Heart left ventricle (tissue), 16 donors: ENCODE data around the gene THADA. TPM values are rescaled to one million over a fixed set of nuclear protein-coding genes. Genes with fewer than 3 reads are reported as not detected.

ENCODE experiments used
- ATAC-seq, 4 donors: fragments of 200-7000 bp; cut with Tn5 transposase; one replicate each; pipeline ENCODE4 v1.9.1; 2020 to 2022; ENCODE audit warnings: moderate library complexity in 4 of 4, mild to moderate bottlenecking in 3 of 4, moderate number of reproducible peaks in 1 of 4
- DNase-seq, 5 donors: peaks; one replicate each; pipeline ENCODE4 v3.0.0-alpha.2; 2020
- H3K27ac ChIP-seq, 12 donors: fragments of 200-600 bp; sonication (generic) in 4 of 12; one replicate each; pipeline versions ENCODE4 v1.5.0 to v1.8.0; 2016 to 2022; ENCODE audit warnings: mild to moderate bottlenecking in 2 of 12
- H3K27me3 ChIP-seq, 9 donors: fragments of 200-600 bp; sonication (generic) in 2 of 9; one replicate each; pipeline versions ENCODE4 v1.5.1 to v1.8.0; 2016 to 2022; ENCODE audit warnings: mild to moderate bottlenecking in 3 of 9
- H3K36me3 ChIP-seq, 9 donors: fragments of 200-600 bp; sonication (generic) in 2 of 9; one replicate each; pipeline versions ENCODE4 v1.5.0 to v1.8.0; 2018 to 2022; ENCODE audit warnings: mild to moderate bottlenecking in 2 of 9
- H3K4me1 ChIP-seq, 12 donors: fragments of 200-600 bp; sonication (generic) in 4 of 12; one replicate each; pipeline versions ENCODE4 v1.5.0 to v1.8.0; 2016 to 2022; ENCODE audit warnings: mild to moderate bottlenecking in 3 of 12
- H3K4me3 ChIP-seq, 12 donors: fragments of 200-600 bp; sonication (generic) in 4 of 12; one replicate each; pipeline versions ENCODE4 v1.5.0 to v1.8.0; 2017 to 2022; ENCODE audit warnings: mild to moderate bottlenecking in 9 of 12, moderate library complexity in 4 of 12
- H3K9me3 ChIP-seq, 12 donors: fragments of 200-600 bp; sonication (generic) in 4 of 12; one replicate each; pipeline versions ENCODE4 v1.5.0 to v1.8.0; 2016 to 2022; ENCODE audit warnings: mild to moderate bottlenecking in 1 of 12
- CTCF ChIP-seq, 12 donors: fragments of 200-600 bp; sonication (generic) in 4 of 12; IDR thresholded peaks; one replicate each; pipeline versions ENCODE4 v1.5.0 to v1.8.0; 2018 to 2022; ENCODE audit warnings: antibody characterized with exemption in 12 of 12, mild to moderate bottlenecking in 5 of 12
- POLR2A ChIP-seq, 2 donors: fragments of 450-650 bp; IDR thresholded peaks; one replicate each; pipeline ENCODE4 v1.6.1; 2017; ENCODE audit warnings: antibody characterized with exemption in 2 of 2, mild to moderate bottlenecking in 2 of 2, moderate library complexity in 2 of 2
- WGBS, 4 donors: extraction: QIAGEN DNeasy Blood & Tissue Kit in 2 of 4; methylation state at CpG; one replicate each; pipeline versions ENCODE4 v1.1.5 to v1.1.7; 2013 to 2018; 5-methylcytosine and 5-hydroxymethylcytosine counted together
- intact Hi-C, 10 donors: fragments of 100-400 bp; cut with DNase I; formaldehyde crosslinking; loops; one replicate each; pipeline versions ENCODE4 v1.11.1 to v1.14.2; 2022
- polyA plus RNA-seq, 2 donors: library from polyadenylated mRNA; stranded (reverse); fragments of 200-250 nt; gene quantifications; one replicate each; pipeline ENCODE4 v1.2.3, GENCODE V29; 2013
- total RNA-seq, 9 donors: library from RNA; depleted of rRNA in 2 of 9; stranded (reverse); fragments of >200 nt in 2 of 9; fragmentation: NEBNext Ultra II Directional in 3 of 9; extraction: Animal tissue kit (Norgen Biotek cat#: 25700) in 3 of 9; gene quantifications; one replicate each; pipeline versions ENCODE4 v1.1.0 to v1.2.4, GENCODE V29; 2016 to 2023
- donor health status: ischemic (EF 13 %, LVEDD 7.1; RV severe dilation, severe dysfunction).
- donor health status: healthy with polysubstance abuse.
- donor health status: DM: no; HTN: yes; CAD: no.
- donor health status: DM: no; HTN: no; CAD: no.
- donor health status: ischemic (EF 25% LVEDD 6.9; RV normal size, moderate dysfunction).
- donor health status: ischemic (EF 25% LVEDD 5.7; RV mildly dilated, moderate dysfunction).
- donor health status: healthy.
- donor health status: DM: yes; HTN: yes; CAD: no.
- donor health status: ischemic (EF 35%, LVEDD 5.7; RV mildly dilated, moderate dysfunction).
- donor health status: nonischemic (EF 11% LVEDD 7.7; RV severe dilation, severe dysfunction).
- donor health status: DM: yes; HTN: yes; CAD: no.
- donor health status: PGD.
- donor health status: ischemic (EF 29% LVEDD 5.4; RV normal size, mild dysfunction).
- donor health status: nonischemic (EF 23%, LVEDD 6.1; RV moderate dilation, normal function).

Gene THADA
- total and polyA plus RNA-seq, 11 donors, result 6.8 to 21.4 (median 13.0) TPM

DNA sequence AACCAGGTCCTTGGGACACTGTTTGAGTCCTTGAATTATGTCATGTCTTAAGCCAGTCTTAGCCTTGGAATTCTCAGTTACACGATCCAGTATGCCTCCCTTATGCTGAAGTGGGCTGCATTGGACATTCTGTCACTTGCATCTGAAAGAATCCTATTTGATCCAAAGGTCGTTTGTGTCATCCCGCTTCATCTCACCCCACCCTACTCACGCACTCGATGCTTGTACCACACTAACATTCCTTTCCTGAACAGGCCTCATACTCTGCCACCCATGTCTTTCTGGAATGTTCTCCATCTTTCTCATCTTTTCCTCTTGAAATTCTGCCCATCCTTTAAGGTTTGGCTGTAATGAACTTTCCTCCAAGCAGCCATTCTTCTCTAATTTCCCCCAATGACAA, 341.5 kb downstream of the THADA start:
- H3K36me3 ChIP-seq, result peaks cover 0 to 4% (median 0%) of the 10 kb centered on the region in 9 donors
- H3K4me3 ChIP-seq, result no peak overlapping the region
- no peaks in the 10 kb centered on the region for H3K9me3 ChIP-seq
- DNase-seq, result no peak
- ATAC-seq, result no peak
- H3K27ac ChIP-seq, result no peak overlapping the region
- no peak for TF ChIP-seq CTCF (IDR thresholded peaks at IDR 0.05)
- TF ChIP-seq POLR2A (IDR thresholded peaks at IDR 0.05), result no peak
- peaks cover 0 to 30% (median 16%) of the 10 kb centered on the region in 12 donors for H3K4me1 ChIP-seq
- H3K27me3 ChIP-seq, result no peaks in the 10 kb centered on the region
- intact Hi-C loops, result no loop called here
- 89 to 94% (median 92%) methylated on average over 5 of the region's 5 CpGs for WGBS, 4 donors

- intact Hi-C loops, result no loop called here
- TF ChIP-seq POLR2A (IDR thresholded peaks at IDR 0.05) (no peak), CTCF (IDR thresholded peaks at IDR 0.05) (no peak)
These were observed 344.6 kb downstream of the THADA start for GRCh38 chr2:43251171-43251731.

DNA sequence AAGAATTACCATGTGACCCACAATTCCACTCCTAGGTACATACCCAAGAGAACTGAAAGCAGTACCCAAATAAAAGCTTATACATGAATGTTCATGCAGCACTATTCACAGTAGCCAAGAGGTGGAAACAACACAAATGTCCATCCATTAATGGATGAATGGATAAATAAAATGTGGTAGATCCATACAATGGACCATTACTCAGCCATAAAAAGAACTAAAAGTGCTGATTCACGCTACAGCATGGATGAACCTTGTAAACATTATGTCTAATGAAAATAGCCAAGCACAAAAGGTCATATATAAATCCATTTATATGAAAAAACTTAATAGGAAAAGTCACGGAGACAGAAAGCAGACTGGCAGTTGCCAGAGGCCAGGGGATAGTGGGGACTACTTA, 345.8 kb downstream of the THADA start:
- TF ChIP-seq POLR2A (IDR thresholded peaks at IDR 0.05), result no peak
- TF ChIP-seq CTCF (IDR thresholded peaks at IDR 0.05), result no peak
- intact Hi-C loops, result no loop called here
- DNase-seq (no peak), ATAC-seq (no peak)
- H3K4me3 ChIP-seq, result no peak overlapping the region
- no peaks in the 10 kb centered on the region for H3K36me3 ChIP-seq
- peaks cover 0 to 18% (median 12%) of the 10 kb centered on the region in 12 donors for H3K4me1 ChIP-seq
- no peaks in the 10 kb centered on the region for H3K9me3 ChIP-seq
- no peaks in the 10 kb centered on the region for H3K27me3 ChIP-seq
- H3K27ac ChIP-seq, result peak overlapping the region in 1 of 12 donors; percentile 86
- WGBS, 4 donors, result 93 to 99% (median 98%) methylated on average over 2 of the region's 2 CpGs

More at GRCh38 chr2:43251171-43251731, 344.6 kb downstream of the THADA start:
- Histone ChIP-seq H3K36me3 (no peaks in the 10 kb centered on the region), H3K4me3 (no peak overlapping the region), H3K27me3 (no peaks in the 10 kb centered on the region), H3K4me1 (peaks cover 0 to 25% (median 16%) of the 10 kb centered on the region in 12 donors), H3K27ac (peak overlapping the region in 11 of 12 donors; percentile 38 to 90 (median 73)), H3K9me3 (no peaks in the 10 kb centered on the region)
- DNase-seq, result no peak
- WGBS, 4 donors, result 40 to 56% (median 47%) methylated on average over 5 of the region's 5 CpGs
- ATAC-seq, result peak in 3 of 4 donors; percentile 69 to 85 (median 82)

DNA sequence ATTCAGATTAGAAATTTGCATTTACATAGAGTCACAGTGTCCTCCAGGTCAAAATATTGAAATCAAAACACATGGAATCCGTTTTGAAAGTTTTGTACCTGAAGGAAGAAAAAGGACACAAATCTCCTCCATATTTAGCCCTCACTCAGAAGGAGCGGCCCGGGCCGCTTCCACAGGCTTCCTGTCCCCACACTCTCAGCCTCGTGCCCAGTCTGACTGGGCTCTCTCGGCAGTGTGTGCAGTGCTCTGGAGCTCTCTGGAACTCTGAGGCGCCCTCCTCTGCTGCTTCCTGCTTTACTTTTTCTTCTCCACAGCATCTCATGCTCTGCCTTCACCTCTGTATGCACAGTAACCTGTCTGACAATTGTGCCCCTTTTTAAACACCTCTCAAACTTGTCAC, 347.2 kb downstream of the THADA start:
- H3K4me3 ChIP-seq, result no peak overlapping the region
- peaks cover 0 to 5% (median 0%) of the 10 kb centered on the region in 9 donors for H3K36me3 ChIP-seq
- ATAC-seq (no peak), DNase-seq (no peak)
- H3K4me1 ChIP-seq, result peaks cover 0 to 22% (median 11%) of the 10 kb centered on the region in 12 donors
- no peaks in the 10 kb centered on the region for H3K9me3 ChIP-seq
- TF ChIP-seq POLR2A (IDR thresholded peaks at IDR 0.05) (no peak), CTCF (IDR thresholded peaks at IDR 0.05) (no peak)
- H3K27me3 ChIP-seq, result no peaks in the 10 kb centered on the region
- intact Hi-C loops, result no loop called here
- H3K27ac ChIP-seq, result no peak overlapping the region
- WGBS, 4 donors, result 87 to 91% (median 91%) methylated on average over 7 of the region's 7 CpGs
